Right cardiac atrium (tissue), 5 donors: ENCODE results near the gene GDF15. TPM values are rescaled to one million over a fixed set of nuclear protein-coding genes. Genes with fewer than 3 reads are reported as not detected.
"Not testable (repeated sequence)": the region's sequence is repeated elsewhere in the genome, so short reads cannot be mapped to it uniquely, and the experiment has no call there.

ENCODE experiments used
- ATAC-seq, 2 donors: fragments of 200-7000 bp; cut with Tn5 transposase; one replicate each; pipeline versions ENCODE4 v1.8.0 to v1.9.1; 2020; ENCODE audit warnings: moderate library complexity in 2 of 2, mild to moderate bottlenecking in 1 of 2
- DNase-seq, 3 donors: peaks; one replicate each; pipeline ENCODE4 v3.0.0-alpha.2; 2020
- H3K27ac ChIP-seq: one replicate; pipeline ENCODE4 v1.5.1; 2013; ENCODE audit warnings: mild to moderate bottlenecking, low read length, control low read depth, moderate library complexity
- H3K27me3 ChIP-seq: one replicate; pipeline ENCODE4 v1.6.1; 2013; ENCODE audit not compliant: control insufficient read depth, insufficient read depth
- H3K4me1 ChIP-seq: one replicate; pipeline ENCODE4 v1.6.1; 2013; ENCODE audit warnings: low read length; ENCODE audit not compliant: control insufficient read depth, insufficient read depth
- H3K4me3 ChIP-seq: one replicate; pipeline ENCODE4 v1.5.1; 2013; ENCODE audit warnings: low read length, control low read depth
- H3K9me3 ChIP-seq: one replicate; pipeline ENCODE4 v1.6.1; 2013; ENCODE audit warnings: low read length; ENCODE audit not compliant: control insufficient read depth
- WGBS: extraction: QIAGEN DNeasy Blood & Tissue Kit; methylation state at CpG from one replicate; pipeline ENCODE4 v1.1.7; 2013; 5-methylcytosine and 5-hydroxymethylcytosine counted together
- intact Hi-C, 4 donors: fragments of 100-400 bp; cut with DNase I; formaldehyde crosslinking; loops; one replicate each; pipeline versions ENCODE4 v1.11.0 to v1.14.0; 2022 to 2023
- polyA plus RNA-seq: library from polyadenylated mRNA; stranded (reverse); fragments of 200-250 nt; gene quantifications from one replicate; pipeline ENCODE4 v1.2.3, GENCODE V29; 2013
- total RNA-seq, 4 donors: library from RNA; stranded (reverse); fragmentation: NEBNext Ultra II Directional; extraction: Animal tissue kit (Norgen Biotek cat#: 25700); gene quantifications; one replicate each; pipeline ENCODE4 v1.2.1, GENCODE V29; 2021
- donor health status: healthy with polysubstance abuse.
- donor health status: DM: no; HTN: yes; CAD: no.
- donor health status: DM: no; HTN: no; CAD: no.
- donor health status: DM: no; HTN: yes; CAD: no; lungs with severe emphysema.
- donor health status: DM: yes; HTN: yes; CAD: no.

Gene GDF15
- total and polyA plus RNA-seq, 5 donors = 0.25 to 0.60 (median 0.52) TPM; not detected in 1

DNA sequence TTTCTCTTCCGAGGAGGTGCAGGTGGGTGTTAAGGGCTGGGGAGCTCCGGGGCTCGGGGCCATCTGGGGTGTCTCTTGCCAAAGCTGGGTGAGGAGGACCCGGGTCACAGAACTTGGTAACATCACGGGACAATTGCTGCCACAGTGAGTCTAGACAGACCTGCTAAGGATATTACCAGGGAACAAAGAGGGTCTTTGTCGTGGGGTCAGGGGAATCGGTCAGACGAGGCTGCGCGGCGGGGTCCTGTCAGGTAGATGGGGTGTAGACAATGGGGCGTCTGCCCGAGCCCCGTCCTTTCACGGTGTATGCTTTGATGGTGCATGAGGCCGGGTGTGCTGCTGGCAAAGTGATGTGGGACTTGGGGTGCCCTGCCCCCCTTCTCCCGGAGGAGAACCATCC is 37.8 kb upstream of the GDF15 start:
- no peak for DNase-seq
- Histone ChIP-seq H3K9me3 (no peaks in the 10 kb centered on the region), H3K27ac (no peak overlapping the region), H3K27me3 (no peaks in the 10 kb centered on the region), H3K4me3 (no peak overlapping the region), H3K4me1 (no peaks in the 10 kb centered on the region)
- 91% methylated on average over 17 of the region's 17 CpGs for WGBS
- peak in 1 of 2 donors; percentile 13 for ATAC-seq
- intact Hi-C loops = loop anchor here in 3 of 4 donors (2.0 to 10.0 kb wide), 3 partner anchors 57 to 64 kb away; no protein-coding TSS in a partner anchor

DNA sequence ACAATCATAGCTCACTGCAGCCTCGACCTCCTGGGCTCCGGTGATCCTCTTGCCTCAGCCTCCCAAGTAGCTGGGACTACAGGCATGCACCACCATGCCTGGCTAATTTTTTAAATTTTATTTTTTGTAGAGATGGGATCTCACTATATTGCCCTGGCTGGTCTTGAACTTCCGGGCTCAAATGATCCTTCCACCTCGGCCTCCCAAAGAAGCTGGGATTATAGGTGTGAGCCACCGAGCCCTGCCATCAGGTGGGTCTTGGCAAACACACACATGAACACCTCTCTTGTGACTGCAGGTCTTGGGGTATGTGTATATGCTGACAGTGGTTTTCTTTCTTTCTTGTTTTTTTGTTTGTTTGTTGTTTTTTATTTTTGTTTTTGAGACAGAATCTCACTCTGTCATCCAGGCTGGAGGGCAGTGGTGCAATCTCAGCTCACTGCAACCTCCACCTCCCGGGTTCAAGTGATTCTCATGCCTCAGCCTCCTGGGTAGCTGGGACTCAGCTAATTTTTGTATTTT is 37.1 kb upstream of the GDF15 start:
- intact Hi-C loops = loop anchor here in 3 of 4 donors (2.0 to 10.0 kb wide), 3 partner anchors 56 to 63 kb away; no protein-coding TSS in a partner anchor
- not testable (repeated sequence) for ATAC-seq, H3K27ac ChIP-seq, DNase-seq, H3K4me1 ChIP-seq, H3K9me3 ChIP-seq, H3K27me3 ChIP-seq, H3K4me3 ChIP-seq
- 87% methylated on average over 6 of the region's 6 CpGs for WGBS

GRCh38 chr19:18349524-18350128 is 36.3 kb upstream of the GDF15 start:
- Histone ChIP-seq H3K4me3 (no peak overlapping the region), H3K27ac (no peak overlapping the region), H3K4me1 (no peaks in the 10 kb centered on the region), H3K27me3 (no peaks in the 10 kb centered on the region), H3K9me3 (no peaks in the 10 kb centered on the region)
- DNase-seq = peak; percentile 34 to 76 (median 69)
- intact Hi-C loops = loop anchor here (2.0 to 10.0 kb wide), 4 partner anchors 48 to 63 kb away; partner anchors contain the start of gene LRRC25 (in 1 of the 4)
- peak in 1 of 2 donors; percentile 66 for ATAC-seq
- WGBS = 62% methylated on average over 12 of the region's 12 CpGs

- Histone ChIP-seq H3K27ac (no peak overlapping the region), H3K27me3 (no peaks in the 10 kb centered on the region), H3K9me3 (no peaks in the 10 kb centered on the region), H3K4me3 (no peak overlapping the region), H3K4me1 (no peaks in the 10 kb centered on the region)
- 85% methylated on average over 9 of the region's 9 CpGs for WGBS
- no peak for DNase-seq
- no peak for ATAC-seq
- intact Hi-C loops = loop anchor here in 2 of 4 donors (5.0 kb wide), 2 partner anchors 47 to 62 kb away; partner anchors contain the start of gene LRRC25 (in 1 of the 2)
Observed at GRCh38 chr19:18350490-18350889, 35.5 kb upstream of the GDF15 start.

GRCh38 chr19:18351544-18351943 is 34.4 kb upstream of the GDF15 start:
- intact Hi-C loops = loop anchor here in 2 of 4 donors (5.0 kb wide), 2 partner anchors 46 to 61 kb away; partner anchors contain the start of gene LRRC25 (in 1 of the 2)
- Histone ChIP-seq H3K9me3 (no peaks in the 10 kb centered on the region), H3K4me3 (no peak overlapping the region), H3K4me1 (no peaks in the 10 kb centered on the region), H3K27me3 (no peaks in the 10 kb centered on the region), H3K27ac (no peak overlapping the region)
- WGBS = 91% methylated on average over 7 of the region's 7 CpGs
- DNase-seq = no peak
- no peak for ATAC-seq

DNA sequence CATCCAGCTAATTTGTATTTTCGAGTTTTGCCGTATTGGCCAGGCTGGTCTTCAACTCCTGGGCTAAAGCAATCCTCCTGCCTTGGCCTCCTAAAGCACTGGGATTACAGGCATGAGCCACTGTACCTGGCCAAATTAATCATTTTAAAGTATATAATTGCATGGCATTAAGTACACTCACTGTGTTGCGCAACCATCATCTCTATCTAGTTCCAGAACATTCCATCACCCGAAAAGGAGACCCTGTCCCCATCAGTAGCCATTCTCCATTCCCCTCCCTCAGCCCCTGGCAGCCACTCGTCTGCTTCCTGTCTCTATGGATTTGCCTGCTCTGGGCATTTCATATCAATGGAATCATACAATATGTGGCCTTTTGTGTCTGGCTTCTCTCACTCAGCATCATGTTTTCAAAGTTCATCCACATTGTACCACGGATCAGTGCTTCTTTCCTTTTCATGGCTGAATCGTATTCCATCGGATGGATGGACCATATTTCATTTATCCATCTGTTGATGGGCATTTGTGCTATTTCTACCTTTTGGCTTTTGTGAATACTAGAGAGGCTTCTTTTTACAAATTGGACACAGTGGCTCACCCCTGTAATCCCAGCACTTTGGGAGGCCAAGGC is 32.5 kb upstream of the GDF15 start:
- no peak for ATAC-seq
- no peaks in the 10 kb centered on the region for H3K27me3 ChIP-seq
- WGBS = 92% methylated on average over 8 of the region's 8 CpGs
- H3K9me3 ChIP-seq = no peaks in the 10 kb centered on the region
- H3K27ac ChIP-seq = no peak overlapping the region
- no peak for DNase-seq
- no peak overlapping the region for H3K4me3 ChIP-seq
- H3K4me1 ChIP-seq = no peaks in the 10 kb centered on the region
- intact Hi-C loops = loop anchor here in 2 of 4 donors (5.0 kb wide), 2 partner anchors 44 to 59 kb away; partner anchors contain the start of gene LRRC25 (in 1 of the 2)

GRCh38 chr19:18354743-18355142 is 31.2 kb upstream of the GDF15 start:
- H3K4me1 ChIP-seq, H3K27ac ChIP-seq, H3K27me3 ChIP-seq, H3K9me3 ChIP-seq, ATAC-seq, DNase-seq, H3K4me3 ChIP-seq: not testable (repeated sequence)
- WGBS = 97% methylated on average over 7 of the region's 7 CpGs
- intact Hi-C loops = loop anchor here in 2 of 4 donors (5.0 kb wide), 2 partner anchors 43 to 58 kb away; partner anchors contain the start of gene LRRC25 (in 1 of the 2)

DNA sequence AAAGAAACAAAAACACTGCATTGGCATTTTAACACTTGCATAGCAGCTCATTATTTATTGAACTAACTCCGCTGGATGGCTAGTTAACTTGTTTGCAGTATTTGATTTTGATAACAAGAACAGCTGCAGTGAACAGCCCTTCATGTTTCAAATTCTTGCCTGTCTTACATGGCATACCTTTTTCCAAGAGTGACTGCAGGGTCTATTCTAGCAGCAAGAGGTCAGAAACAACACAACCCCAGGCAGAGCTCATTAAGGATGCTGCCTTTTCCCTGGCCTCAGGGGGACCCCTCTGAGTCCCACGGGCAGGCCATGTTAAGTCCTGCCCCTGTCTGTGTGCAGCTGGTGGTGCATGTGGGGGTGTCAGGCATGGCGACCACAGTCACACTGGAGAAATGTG is 28.9 kb upstream of the GDF15 start:
- Histone ChIP-seq H3K4me1 (no peaks in the 10 kb centered on the region), H3K27ac (no peak overlapping the region), H3K27me3 (no peaks in the 10 kb centered on the region), H3K9me3 (no peaks in the 10 kb centered on the region), H3K4me3 (no peak overlapping the region)
- intact Hi-C loops = no loop called here
- 95% methylated on average over 3 of the region's 3 CpGs for WGBS
- ATAC-seq (no peak), DNase-seq (no peak)

DNA sequence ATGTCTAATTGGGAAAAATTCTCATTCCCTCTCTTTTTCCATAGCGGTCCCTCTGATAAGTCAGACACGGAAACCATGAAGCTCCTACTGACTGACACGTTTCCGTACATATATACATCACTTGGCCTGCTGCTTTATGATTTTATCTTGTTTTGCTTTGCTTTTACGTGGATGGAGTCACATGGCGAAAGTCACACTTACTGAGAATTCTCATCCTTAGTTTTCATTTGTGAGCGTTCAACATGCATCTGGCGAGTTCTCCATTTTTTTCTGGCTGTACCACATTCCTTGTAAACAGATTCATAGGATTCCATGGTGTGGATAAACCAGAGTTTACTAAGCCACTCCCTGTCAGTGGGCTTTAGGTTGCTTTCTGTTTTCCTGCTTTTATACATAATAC is 24.3 kb upstream of the GDF15 start:
- Histone ChIP-seq H3K9me3 (no peaks in the 10 kb centered on the region), H3K27ac (no peak overlapping the region), H3K27me3 (no peaks in the 10 kb centered on the region), H3K4me3 (no peak overlapping the region), H3K4me1 (no peaks in the 10 kb centered on the region)
- no peak for ATAC-seq
- WGBS = 94% methylated on average over 8 of the region's 8 CpGs
- DNase-seq = no peak
- intact Hi-C loops = no loop called here

DNA sequence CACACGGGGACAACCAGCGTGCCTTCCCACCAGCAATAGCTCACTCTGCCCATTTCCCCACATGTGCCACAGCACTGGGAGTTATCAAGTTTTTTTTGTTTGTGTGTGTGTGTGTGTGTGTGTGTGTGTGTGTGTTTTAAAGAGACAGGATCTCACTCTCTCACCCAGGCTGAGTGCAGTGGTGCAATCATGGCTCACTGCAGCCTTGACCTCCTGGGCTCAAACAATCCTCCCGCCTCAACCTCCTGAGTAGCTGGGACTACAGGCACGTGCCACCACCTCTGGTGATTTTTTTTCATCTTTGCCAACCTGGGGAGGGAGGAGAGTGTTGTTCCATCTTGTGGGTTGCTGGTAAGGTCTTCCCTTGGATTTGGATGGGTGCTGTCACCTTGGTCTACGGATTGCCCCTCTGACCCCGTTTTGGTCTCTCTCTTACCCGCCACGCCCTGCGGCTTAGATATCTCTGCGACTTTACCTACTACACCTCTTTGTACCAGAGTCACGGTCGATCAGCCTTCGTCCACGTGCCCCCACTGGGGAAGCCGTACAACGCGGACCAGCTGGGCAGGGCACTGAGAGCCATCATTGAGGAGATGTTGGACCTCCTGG is 22.9 kb upstream of the GDF15 start:
- 93% methylated on average over 17 of the region's 17 CpGs for WGBS

DNA sequence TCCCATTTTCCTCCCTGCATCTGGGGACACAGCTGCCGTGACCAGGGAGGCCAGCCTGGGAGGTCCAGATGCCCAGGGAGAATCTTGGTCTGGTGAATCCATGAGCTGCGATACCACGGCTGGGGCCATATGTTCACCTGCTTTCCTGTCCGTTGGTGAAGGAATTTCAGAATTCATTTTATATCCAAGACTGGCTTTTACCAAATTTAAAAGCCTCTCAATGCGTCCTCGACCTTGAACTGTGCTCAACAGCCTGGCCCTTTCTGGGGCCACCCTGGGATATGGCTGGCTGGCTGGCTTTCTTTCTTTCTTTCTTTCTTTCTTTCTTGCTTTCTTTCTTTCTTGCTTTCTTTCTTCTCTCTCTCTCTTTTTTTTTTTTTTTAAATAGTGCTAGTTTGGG is 22.2 kb upstream of the GDF15 start:
- H3K27ac ChIP-seq = no peak overlapping the region
- WGBS = 80% methylated on average over 6 of the region's 6 CpGs

More for the DNA sequence above, 22.9 kb upstream of the GDF15 start:
- no peak for DNase-seq
- ATAC-seq = no peak
- H3K4me1 ChIP-seq = no peaks in the 10 kb centered on the region
- H3K27ac ChIP-seq = no peak overlapping the region
- H3K4me3 ChIP-seq = no peak overlapping the region
- no peaks in the 10 kb centered on the region for H3K9me3 ChIP-seq
- no peaks in the 10 kb centered on the region for H3K27me3 ChIP-seq
- intact Hi-C loops = no loop called here

More for the DNA sequence above, 22.2 kb upstream of the GDF15 start:
- Histone ChIP-seq H3K9me3 (no peaks in the 10 kb centered on the region), H3K27me3 (no peaks in the 10 kb centered on the region), H3K4me3 (no peak overlapping the region), H3K4me1 (no peaks in the 10 kb centered on the region)
- DNase-seq = no peak
- intact Hi-C loops = no loop called here
- ATAC-seq = no peak
